HG03066 (cell line): ENCODE data around the gene ATP1A2.
"Not testable (repeated sequence)": the region's sequence is repeated elsewhere in the genome, so short reads cannot be mapped to it uniquely, and the experiment has no call there.

Experiments used
- ATAC-seq: cut with Tn5 transposase; IDR thresholded peaks from one replicate; pipeline ENCODE4 v1.9.1; 2021; ENCODE audit warnings: low read depth; ENCODE audit not compliant: unreplicated experiment

Gene ATP1A2

GRCh38 chr1:160122978-160123495 is 7.5 kb downstream of the ATP1A2 start:
- ATAC-seq, result no peak

- no peak for ATAC-seq
Measured at GRCh38 chr1:160123726-160124125, 8.2 kb downstream of the ATP1A2 start.

- ATAC-seq, result no peak
Measured at GRCh38 chr1:160124705-160125478, 9.3 kb downstream of the ATP1A2 start.

- no peak for ATAC-seq
Measured at GRCh38 chr1:160125746-160126145, 10.2 kb downstream of the ATP1A2 start.

- ATAC-seq, result not testable (repeated sequence)
Measured at GRCh38 chr1:160126342-160126741, 10.8 kb downstream of the ATP1A2 start.

- ATAC-seq, result no peak
Measured at GRCh38 chr1:160127381-160127780, 11.8 kb downstream of the ATP1A2 start.

GRCh38 chr1:160127865-160128523 is 12.4 kb downstream of the ATP1A2 start:
- ATAC-seq, result no peak

GRCh38 chr1:160128636-160129035 is 13.1 kb downstream of the ATP1A2 start:
- ATAC-seq, result no peak

- ATAC-seq, result no peak
Measured at GRCh38 chr1:160129046-160129445, 13.5 kb downstream of the ATP1A2 start.

- ATAC-seq, result no peak
Measured at GRCh38 chr1:160129558-160129957, 14.0 kb downstream of the ATP1A2 start.

- no peak for ATAC-seq
Measured at GRCh38 chr1:160129966-160130365, 14.4 kb downstream of the ATP1A2 start.

- no peak for ATAC-seq
Measured at GRCh38 chr1:160130486-160130885, 14.9 kb downstream of the ATP1A2 start.

GRCh38 chr1:160130939-160131338 is 15.4 kb downstream of the ATP1A2 start:
- ATAC-seq, result no peak

- ATAC-seq, result no peak
Measured at GRCh38 chr1:160131803-160132565, 16.4 kb downstream of the ATP1A2 start.

GRCh38 chr1:160133990-160134770 is 18.6 kb downstream of the ATP1A2 start:
- ATAC-seq, result no peak

- ATAC-seq, result no peak
Measured at GRCh38 chr1:160134791-160135572, 19.4 kb downstream of the ATP1A2 start.

GRCh38 chr1:160136121-160136925 is 20.8 kb downstream of the ATP1A2 start:
- no peak for ATAC-seq

- no peak for ATAC-seq
Measured at GRCh38 chr1:160136926-160137200, 21.3 kb downstream of the ATP1A2 start.

GRCh38 chr1:160137216-160137862 is 21.8 kb downstream of the ATP1A2 start:
- no peak for ATAC-seq
